Bronchial epithelial cell (primary cell): ENCODE data around the gene KCMF1. TPM values are rescaled to one million over a fixed set of nuclear protein-coding genes. Genes with fewer than 3 reads are reported as not detected.

ENCODE experiments used
- DNase-seq: peaks from one replicate; pipeline ENCODE4 v3.0.0-alpha.2; 2010; ENCODE audit warnings: low read depth
- FAIRE-seq: peaks from 2 replicates; lab custom pipeline; 2011; peaks lifted over from hg19 to GRCh38; lab: Jason Lieb, UNC
- H3K27me3 ChIP-seq: 2 replicates; pipeline ENCODE4 v1.5.1; 2011; ENCODE audit warnings: low read length; ENCODE audit not compliant: control insufficient read depth, insufficient read depth
- H3K36me3 ChIP-seq: 2 replicates; pipeline ENCODE4 v1.5.1; 2011; ENCODE audit warnings: low read length; ENCODE audit not compliant: control insufficient read depth, insufficient read depth
- H3K4me3 ChIP-seq: 2 replicates; pipeline ENCODE4 v1.5.1; 2011; ENCODE audit warnings: mild to moderate bottlenecking, low read depth, low read length, control low read depth
- CTCF ChIP-seq: IDR thresholded peaks from 2 replicates; pipeline ENCODE4 v1.5.1; 2011; ENCODE audit warnings: mild to moderate bottlenecking, moderate library complexity, low read length, control low read depth, inconsistent platforms; ENCODE audit not compliant: insufficient read depth, severe bottlenecking
- total RNA-seq: library from RNA; depleted of rRNA; stranded (reverse); fragments of >200 nt; gene quantifications from 2 replicates; pipeline ENCODE4 v1.2.1, GENCODE V29; 2014

Gene KCMF1
- total RNA-seq, 1 donor from 2014 or later, result 174 TPM

GRCh38 chr2:85096616-85097015 is 125.7 kb downstream of the KCMF1 start:
- H3K36me3 ChIP-seq, result no peaks in the 10 kb centered on the region
- H3K4me3 ChIP-seq, result no peak overlapping the region
- DNase-seq (no peak), FAIRE-seq (no peak)
- no peaks in the 10 kb centered on the region for H3K27me3 ChIP-seq
- no peak for TF ChIP-seq CTCF

- FAIRE-seq (no peak), DNase-seq (no peak)
- H3K36me3 ChIP-seq, result no peaks in the 10 kb centered on the region
- TF ChIP-seq CTCF, result no peak
- no peak overlapping the region for H3K4me3 ChIP-seq
- H3K27me3 ChIP-seq, result no peaks in the 10 kb centered on the region
Measured at GRCh38 chr2:85104228-85104627, 133.3 kb downstream of the KCMF1 start.

- TF ChIP-seq CTCF, result no peak
- DNase-seq, result peak; percentile 90
- H3K4me3 ChIP-seq, result no peak overlapping the region
- no peaks in the 10 kb centered on the region for H3K36me3 ChIP-seq
- FAIRE-seq, result no peak
- H3K27me3 ChIP-seq, result no peaks in the 10 kb centered on the region
Measured at GRCh38 chr2:85106489-85107180, 135.7 kb downstream of the KCMF1 start.

Other genes with a start within 250 kb of the KCMF1 start
- 0.64 and 1.3 TPM in 2 replicates for gene TRABD2A, start 90.1 kb upstream of the KCMF1 start, total RNA-seq
- gene TMSB10, start 65.5 kb upstream of the KCMF1 start, total RNA-seq, result 8,033 and 11,022 TPM in 2 replicates
- 1.3 and 1.9 TPM in 2 replicates for gene TCF7L1, start 162.2 kb downstream of the KCMF1 start, total RNA-seq